Parathyroid adenoma (tissue), 2 donors: ENCODE data around the gene DBX1.

Experiments used
- H2AFZ ChIP-seq: fragments of 300-600 bp; sonication (generic); one replicate; pipeline ENCODE4 v1.7.0; 2017; ENCODE audit warnings: antibody characterized with exemption, mild to moderate bottlenecking
- H3K27ac ChIP-seq: fragments of 300-600 bp; sonication (generic); one replicate; pipeline ENCODE4 v1.7.0; 2017
- H3K27me3 ChIP-seq: fragments of 300-600 bp; sonication (generic); one replicate; pipeline ENCODE4 v1.7.0; 2017; ENCODE audit warnings: low read length; ENCODE audit not compliant: control insufficient read depth, insufficient read depth
- H3K36me3 ChIP-seq: fragments of 300-600 bp; sonication (generic); one replicate; pipeline ENCODE4 v1.7.0; 2017; ENCODE audit warnings: low read length; ENCODE audit not compliant: control insufficient read depth, insufficient read depth
- H3K4me1 ChIP-seq: fragments of 300-600 bp; sonication (generic); one replicate; pipeline ENCODE4 v1.7.0; 2017; ENCODE audit warnings: control low read depth
- H3K4me2 ChIP-seq: fragments of 300-600 bp; sonication (generic); one replicate; pipeline ENCODE4 v1.7.0; 2017; ENCODE audit warnings: low read length
- H3K4me3 ChIP-seq: fragments of 300-600 bp; sonication (generic); one replicate; pipeline ENCODE4 v1.7.0; 2017; ENCODE audit warnings: low read depth, low read length
- H3K79me2 ChIP-seq: fragments of 300-600 bp; sonication (generic); one replicate; pipeline ENCODE4 v1.7.0; 2017; ENCODE audit warnings: control low read depth
- H3K9ac ChIP-seq: fragments of 300-600 bp; sonication (generic); one replicate; pipeline ENCODE4 v1.7.0; 2017; ENCODE audit warnings: mild to moderate bottlenecking
- H3K9me3 ChIP-seq: fragments of 300-600 bp; sonication (generic); one replicate; pipeline ENCODE4 v1.7.0; 2017; ENCODE audit warnings: low read length; ENCODE audit not compliant: control insufficient read depth
- CTCF ChIP-seq: fragments of 300-600 bp; sonication (generic); IDR thresholded peaks from one replicate; pipeline ENCODE4 v1.7.0; 2017; ENCODE audit warnings: antibody characterized with exemption, mild to moderate bottlenecking
- donor health status: primary hyperparathyroidism.

DBX1 gene

DNA sequence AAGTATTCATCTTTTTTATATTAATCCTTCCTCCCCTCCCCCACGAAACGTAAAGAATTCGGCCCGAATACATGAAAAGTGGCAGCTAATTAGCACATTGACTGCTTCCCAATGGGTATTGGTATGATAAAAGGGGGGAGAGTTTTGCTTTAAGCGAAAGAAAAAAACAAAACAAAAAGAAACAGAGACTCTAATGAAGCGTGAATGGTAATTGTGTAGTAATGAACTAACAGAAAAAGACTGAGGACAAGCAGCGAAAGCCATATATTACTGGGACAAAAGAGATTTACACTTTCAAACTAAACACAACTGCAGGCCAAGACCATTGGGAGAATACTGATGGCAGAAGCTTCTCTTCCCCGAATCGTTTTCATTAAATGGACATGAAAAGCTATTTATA, 2.5 kb downstream of the DBX1 start:
- H3K4me1 ChIP-seq = no peaks in the 10 kb centered on the region
- no peak overlapping the region for H3K27ac ChIP-seq
- H3K4me2 ChIP-seq = no peak overlapping the region
- no peak overlapping the region for H3K9ac ChIP-seq
- no peaks in the 10 kb centered on the region for H3K79me2 ChIP-seq
- H3K27me3 ChIP-seq = no peaks in the 10 kb centered on the region
- no peak overlapping the region for H3K4me3 ChIP-seq
- H3K9me3 ChIP-seq = no peaks in the 10 kb centered on the region
- no peak for TF ChIP-seq CTCF
- H2AFZ ChIP-seq = no peak overlapping the region
- H3K36me3 ChIP-seq = no peaks in the 10 kb centered on the region

GRCh38 chr11:20156876-20157613, 3.2 kb downstream of the DBX1 start:
- Histone ChIP-seq H3K9ac (no peak overlapping the region), H3K27me3 (no peaks in the 10 kb centered on the region), H3K36me3 (no peaks in the 10 kb centered on the region), H3K79me2 (no peaks in the 10 kb centered on the region), H3K27ac (no peak overlapping the region), H3K4me3 (no peak overlapping the region), H3K4me2 (no peak overlapping the region), H3K9me3 (no peaks in the 10 kb centered on the region), H2AFZ (no peak overlapping the region), H3K4me1 (no peaks in the 10 kb centered on the region)
- no peak for TF ChIP-seq CTCF

DNA sequence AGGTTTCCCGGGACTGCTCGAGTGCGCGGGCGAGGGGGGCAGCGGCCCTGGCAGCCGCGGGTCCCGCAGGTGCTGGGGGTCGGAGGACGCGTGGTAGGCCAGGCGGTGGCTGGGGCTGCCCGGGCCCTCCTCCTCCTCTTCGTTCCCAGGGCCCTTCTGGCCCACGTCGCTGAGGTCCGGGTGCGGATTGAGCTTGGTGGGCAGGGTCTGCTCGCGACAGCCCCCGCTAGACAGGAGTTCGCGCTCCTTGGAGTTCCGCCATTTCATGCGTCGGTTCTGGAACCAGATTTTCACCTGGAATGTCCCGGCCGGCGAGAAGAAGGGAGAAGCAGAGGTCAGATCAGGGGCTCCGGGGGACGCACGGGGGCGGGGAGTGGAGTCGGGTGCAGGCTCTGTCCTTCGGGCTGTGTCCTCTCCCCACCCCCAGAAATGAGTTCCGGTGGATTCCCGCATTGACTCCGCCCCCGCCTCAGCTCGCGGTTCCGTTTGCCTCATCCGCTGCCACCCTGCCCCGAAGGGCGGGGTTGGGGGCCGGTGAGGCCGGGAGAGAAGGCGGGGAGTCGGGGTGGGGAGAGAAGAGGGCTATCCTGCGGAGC, 3.9 kb downstream of the DBX1 start:
- H3K9me3 ChIP-seq = no peaks in the 10 kb centered on the region
- peak overlapping the region; percentile 11 for H3K4me3 ChIP-seq
- TF ChIP-seq CTCF = no peak
- no peak overlapping the region for H3K9ac ChIP-seq
- H3K27ac ChIP-seq = no peak overlapping the region
- H3K27me3 ChIP-seq = no peaks in the 10 kb centered on the region
- no peaks in the 10 kb centered on the region for H3K36me3 ChIP-seq
- H3K4me2 ChIP-seq = no peak overlapping the region
- H3K4me1 ChIP-seq = no peaks in the 10 kb centered on the region
- H2AFZ ChIP-seq = peak overlapping the region; percentile 50
- H3K79me2 ChIP-seq = no peaks in the 10 kb centered on the region

- H3K9ac ChIP-seq = no peak overlapping the region
- no peaks in the 10 kb centered on the region for H3K9me3 ChIP-seq
- H3K4me3 ChIP-seq = no peak overlapping the region
- no peak for TF ChIP-seq CTCF
- H3K79me2 ChIP-seq = no peaks in the 10 kb centered on the region
- peak overlapping the region; percentile 50 for H2AFZ ChIP-seq
- H3K4me2 ChIP-seq = no peak overlapping the region
- no peaks in the 10 kb centered on the region for H3K36me3 ChIP-seq
- H3K27me3 ChIP-seq = no peaks in the 10 kb centered on the region
- no peaks in the 10 kb centered on the region for H3K4me1 ChIP-seq
- H3K27ac ChIP-seq = no peak overlapping the region
Measured at GRCh38 chr11:20155683-20156279, 4.5 kb downstream of the DBX1 start.
